GM23248 (cell line): ENCODE measurements around the gene USP11.

ENCODE experiments used
- EZH2 ChIP-seq: fragments of 200-600 bp; sonication (generic); IDR thresholded peaks from 2 replicates; pipeline ENCODE4 v1.6.1; 2018; ENCODE audit warnings: antibody characterized with exemption, mild to moderate bottlenecking; ENCODE audit not compliant: insufficient read depth, poor library complexity, severe bottlenecking
- EZH2phosphoT487 ChIP-seq: fragments of 200-600 bp; sonication (generic); IDR thresholded peaks from 2 replicates; pipeline ENCODE4 v1.6.1; 2018; ENCODE audit warnings: antibody characterized with exemption, moderate library complexity, mild to moderate bottlenecking, low read depth; ENCODE audit not compliant: insufficient read depth

DNA sequence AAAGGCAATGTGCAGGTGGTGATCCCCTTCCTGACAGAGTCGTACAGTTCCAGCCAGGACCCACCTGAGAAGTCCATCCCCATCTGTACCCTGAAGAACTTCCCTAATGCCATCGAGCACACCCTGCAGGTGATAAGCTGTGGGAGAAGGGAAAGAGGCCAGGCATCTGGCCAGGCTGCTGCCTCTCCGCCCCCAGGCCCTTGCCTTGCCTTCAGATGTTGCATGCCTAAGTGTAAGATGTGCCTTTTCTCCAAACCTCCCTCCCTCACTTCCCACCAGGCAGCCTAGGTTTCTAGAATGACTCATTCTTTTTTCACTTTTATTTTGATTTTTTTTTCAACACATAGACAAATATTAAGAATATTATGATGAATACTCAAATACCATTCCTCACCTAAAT is 26.5 kb upstream of the USP11 start:
- TF ChIP-seq EZH2 (no peak), EZH2phosphoT487 (no peak)
